DMS153 (cell line): ENCODE measurements around the gene C12orf57.
"Not testable (repeated sequence)": the region's sequence is repeated elsewhere in the genome, so short reads cannot be mapped to it uniquely, and the experiment has no call there.

ENCODE experiments used
- DNase-seq: peaks from one replicate; lab custom pipeline; 2025; lab: John Stamatoyannopoulos, UW

C12orf57 gene, protein sequence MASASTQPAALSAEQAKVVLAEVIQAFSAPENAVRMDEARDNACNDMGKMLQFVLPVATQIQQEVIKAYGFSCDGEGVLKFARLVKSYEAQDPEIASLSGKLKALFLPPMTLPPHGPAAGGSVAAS

DNA sequence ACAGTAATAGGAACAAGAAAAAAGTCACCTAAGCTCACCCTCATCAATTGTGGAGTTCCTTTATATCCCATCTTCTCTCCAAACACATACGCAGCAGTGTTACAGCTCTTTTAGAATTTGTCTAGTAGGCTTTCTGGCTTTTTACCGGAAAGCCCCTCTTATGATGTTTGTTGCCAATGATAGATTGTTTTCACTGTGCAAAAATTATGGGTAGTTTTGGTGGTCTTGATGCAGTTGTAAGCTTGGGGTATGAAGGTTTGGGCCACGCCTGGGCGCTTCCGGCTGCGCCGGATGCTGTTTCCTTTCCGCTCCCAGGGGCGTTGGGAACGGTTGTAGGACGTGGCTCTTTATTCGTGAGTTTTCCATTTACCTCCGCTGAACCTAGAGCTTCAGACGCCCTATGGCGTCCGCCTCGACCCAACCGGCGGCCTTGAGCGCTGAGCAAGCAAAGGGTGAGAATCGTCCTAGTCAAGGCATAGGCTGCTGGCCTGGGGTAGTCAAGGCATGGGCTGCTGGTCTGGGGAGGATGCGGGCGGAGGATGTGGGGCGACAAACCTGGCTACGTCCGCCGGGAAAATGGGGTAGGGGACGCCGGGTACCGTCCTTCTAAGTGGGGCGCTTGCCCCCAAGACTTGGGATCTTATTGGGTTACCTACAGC lies at the start of gene C12orf57, which contains the start of gene RNU7-1:
Gene C12orf57, plus strand, starts transcription at position 301 of the 659 bp plus-strand sequence. Its CDS starts 100 bp downstream, at position 401.
Gene RNU7-1, plus strand, starts transcription at position 95 of the 659 bp plus-strand sequence.
- peak; percentile 94 for DNase-seq

DNA sequence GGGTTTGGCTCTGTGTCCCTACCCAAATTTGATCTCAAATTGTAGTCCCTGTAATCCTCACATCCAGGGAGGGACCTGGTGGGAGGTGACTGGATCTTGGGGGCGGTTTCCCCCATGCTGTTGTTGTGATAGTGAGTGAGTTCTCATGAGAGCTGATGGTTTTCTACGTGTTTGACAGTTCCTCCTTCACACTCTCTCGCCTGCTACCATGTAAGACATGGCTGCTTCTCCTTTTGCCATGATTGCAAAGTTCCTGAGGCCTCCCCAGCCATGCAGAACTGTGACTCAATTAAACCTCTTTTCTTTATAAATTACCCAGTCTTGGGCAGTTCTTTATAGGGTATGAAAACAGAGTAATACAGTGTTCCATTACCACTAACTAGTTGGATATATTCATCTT lies 49.5 kb upstream of the C12orf57 start:
- DNase-seq: no peak

DNA sequence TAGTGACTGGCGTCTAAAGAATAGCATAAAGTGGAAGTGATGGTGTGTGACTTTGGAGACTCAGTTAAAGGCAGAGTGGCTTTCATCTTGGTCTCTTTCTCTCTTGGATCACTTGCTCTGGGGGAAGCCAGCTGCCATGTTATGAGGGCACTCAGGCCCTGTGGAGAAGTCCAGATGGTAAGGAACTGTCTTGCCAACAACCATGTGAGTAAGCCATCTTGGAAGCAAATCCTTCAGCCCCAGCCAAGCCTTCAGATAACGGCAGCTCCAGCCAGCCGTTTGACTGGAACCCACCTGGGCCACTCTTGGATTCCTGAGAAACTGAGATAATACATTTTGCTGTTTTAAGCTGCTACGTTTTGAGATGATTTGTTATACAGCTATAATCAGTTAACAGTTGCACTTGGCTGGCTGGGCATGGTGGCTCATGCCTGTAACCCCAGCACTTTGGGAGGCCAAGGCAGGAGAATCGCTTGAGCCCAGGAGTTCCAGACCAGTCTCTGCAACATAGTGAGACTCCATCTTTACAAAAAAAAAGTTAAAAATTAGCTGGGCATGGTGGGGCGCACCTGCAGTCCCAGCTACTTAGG lies 46.9 kb upstream of the C12orf57 start:
- DNase-seq: no peak

DNA sequence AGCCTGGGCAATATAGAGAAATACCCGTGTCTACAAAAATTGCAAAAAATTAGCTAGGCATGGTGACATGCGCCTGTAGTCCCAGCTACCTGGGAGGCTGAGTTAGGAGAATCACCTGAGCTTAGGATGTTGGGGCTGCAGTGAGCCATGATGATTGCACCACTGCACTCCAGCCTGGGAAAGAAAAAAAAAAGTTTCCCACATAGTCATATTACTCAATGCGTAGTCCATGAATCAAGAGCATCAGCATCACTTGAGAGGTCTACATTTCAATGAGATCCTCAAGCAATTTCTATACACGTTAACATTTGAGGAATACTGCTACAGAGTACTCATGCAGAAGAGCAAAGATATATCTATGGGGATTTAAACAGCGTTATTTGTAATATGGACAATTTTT lies 44.4 kb upstream of the C12orf57 start:
- no peak for DNase-seq

DNA sequence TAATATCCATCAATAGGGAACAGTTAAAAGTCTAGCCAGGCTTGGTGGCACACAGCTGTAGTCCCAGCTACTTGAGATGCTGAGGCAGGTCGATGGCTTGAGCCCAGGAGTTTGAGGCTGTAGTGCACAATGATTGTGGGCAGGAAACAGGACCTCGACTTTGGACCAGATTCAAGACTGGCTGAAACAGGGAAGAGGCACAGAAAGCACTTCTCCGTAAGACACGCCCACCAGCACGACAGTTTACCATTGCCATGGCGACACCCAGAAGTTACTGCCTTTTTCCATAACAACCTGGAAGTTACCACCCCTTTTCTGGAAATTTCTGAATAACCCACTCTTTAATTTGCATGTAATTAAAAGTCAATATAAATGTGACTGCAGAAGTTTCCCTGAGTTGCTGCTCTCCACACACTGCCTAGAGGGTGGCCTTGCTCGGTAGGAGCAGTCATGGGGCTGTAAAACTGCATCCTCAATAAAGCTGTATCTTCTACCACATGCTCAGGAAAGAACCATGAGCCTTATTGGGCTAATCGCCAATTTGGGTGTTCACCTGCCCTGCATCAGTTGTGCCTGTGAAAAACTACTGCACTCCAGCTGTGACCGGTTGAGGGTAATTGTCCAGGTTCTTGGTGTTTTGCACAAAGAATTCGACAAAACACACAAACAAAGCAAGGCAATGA lies 43.8 kb upstream of the C12orf57 start:
- peak; percentile 75 for DNase-seq

DNA sequence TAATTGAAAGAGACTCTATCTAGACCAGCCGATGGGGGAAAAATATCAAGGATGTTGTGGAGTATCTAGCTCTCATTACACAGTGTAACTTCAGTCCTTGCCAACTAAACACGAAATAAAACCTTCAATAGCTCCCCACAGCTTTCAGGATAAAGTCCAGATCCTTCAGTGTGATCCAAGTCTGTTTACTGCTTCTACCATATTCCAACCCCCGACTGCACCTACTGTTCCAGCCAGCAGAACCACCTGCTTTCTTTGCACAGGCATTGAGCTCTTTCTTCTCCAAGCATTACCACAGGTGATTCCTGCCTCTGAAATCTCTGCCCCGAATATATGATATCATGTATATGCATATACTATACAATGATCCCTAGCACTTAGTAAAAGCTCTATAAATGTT lies 41.4 kb upstream of the C12orf57 start:
- DNase-seq: no peak

DNA sequence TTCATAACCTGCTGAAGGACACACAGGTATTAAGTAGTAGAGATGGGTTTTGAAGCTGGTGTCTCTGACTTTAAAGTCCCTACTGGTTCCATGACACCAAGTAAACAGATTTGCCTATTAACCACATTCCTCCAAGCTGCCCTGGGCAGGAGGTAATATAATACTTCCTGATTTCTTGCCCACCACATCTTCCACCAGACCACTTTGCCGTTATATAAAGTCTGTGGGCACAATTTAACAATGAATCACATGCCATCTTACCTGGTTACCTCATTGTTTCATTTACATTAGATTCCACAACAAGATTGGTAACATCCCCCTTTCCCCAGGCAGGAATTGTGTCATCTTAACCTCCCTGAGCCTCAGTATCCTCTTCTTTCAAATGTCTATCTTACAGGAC lies 40.1 kb upstream of the C12orf57 start:
- DNase-seq: no peak

DNA sequence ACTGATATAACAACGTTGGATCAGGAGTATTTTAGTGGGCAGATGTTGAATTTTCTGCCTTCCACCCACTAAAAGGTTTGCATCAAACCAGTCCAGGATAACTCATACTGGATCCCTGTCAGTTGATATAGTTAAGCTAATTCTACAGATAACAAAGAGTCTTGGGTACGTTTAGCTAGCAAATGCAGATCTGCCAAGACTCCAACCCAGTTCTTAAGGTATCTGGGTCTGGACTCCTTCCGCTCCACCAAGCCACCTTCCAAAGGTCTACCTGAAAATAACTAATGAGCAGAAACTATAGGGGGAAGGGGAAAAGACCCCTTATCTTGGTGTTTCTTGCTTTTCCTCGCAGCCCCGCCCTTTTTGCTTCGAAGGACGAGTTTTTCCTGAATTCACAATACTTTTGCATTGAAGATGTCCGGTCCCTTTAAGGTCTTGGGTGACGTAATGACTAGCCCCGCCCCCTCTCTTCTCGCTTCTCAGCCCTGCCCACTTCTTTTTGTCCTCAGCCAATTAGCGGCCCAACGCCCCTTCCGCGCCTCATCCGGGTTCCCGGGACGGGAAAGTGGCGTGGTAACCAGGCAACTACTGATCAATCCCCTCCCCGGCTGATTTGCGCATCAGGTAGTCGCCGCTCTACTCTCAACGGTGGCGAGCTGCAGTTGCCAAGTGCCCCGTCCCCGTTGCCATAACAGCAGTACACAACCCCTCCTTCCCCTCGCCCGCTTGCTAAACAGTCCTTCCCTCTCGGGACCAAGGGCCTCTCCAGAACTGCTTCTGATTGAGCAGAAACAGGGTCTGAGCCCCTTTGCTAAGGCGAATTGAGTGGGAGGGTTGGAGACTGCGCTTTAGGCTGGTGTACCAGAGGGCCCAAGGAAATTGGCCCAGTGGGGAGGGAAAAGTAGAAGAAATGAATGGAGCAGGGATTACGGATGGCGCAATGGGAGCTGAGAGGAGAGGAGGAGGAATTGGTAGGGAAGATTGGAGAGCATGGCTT lies 39.2 kb upstream of the C12orf57 start, which contains the start of gene LRRC23:
Gene LRRC23, plus strand, starts transcription at position 543 of the 997 bp plus-strand sequence. CDS start 812 bp downstream, outside the sequence.
- peak; percentile 97 for DNase-seq

DNA sequence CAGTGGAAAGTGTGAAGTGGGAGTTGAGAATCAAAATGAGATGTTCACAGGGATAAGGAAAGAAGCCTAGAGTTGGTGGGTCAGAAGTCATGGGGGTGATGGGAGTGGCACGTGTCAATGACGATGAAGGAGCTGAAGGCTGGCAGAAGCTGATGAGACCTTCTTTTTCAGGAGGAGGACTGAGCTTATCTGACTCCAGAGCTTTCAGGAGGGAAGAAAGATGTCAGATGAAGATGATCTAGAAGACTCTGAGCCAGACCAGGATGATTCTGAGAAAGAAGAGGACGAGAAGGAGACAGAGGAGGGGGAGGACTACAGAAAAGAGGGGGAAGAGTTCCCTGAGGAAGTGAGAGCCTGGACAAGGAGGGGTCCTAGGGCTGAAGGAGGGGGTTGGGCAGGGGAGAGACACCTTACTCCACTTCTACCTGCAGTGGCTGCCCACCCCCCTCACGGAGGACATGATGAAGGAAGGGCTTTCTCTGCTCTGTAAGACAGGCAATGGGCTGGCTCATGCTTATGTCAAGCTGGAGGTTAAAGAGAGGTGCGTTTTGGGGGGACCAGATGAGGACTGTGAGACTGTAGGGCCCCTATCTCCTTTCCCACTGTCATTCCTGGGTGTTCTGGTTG lies 38.3 kb upstream of the C12orf57 start:
- no peak for DNase-seq

DNA sequence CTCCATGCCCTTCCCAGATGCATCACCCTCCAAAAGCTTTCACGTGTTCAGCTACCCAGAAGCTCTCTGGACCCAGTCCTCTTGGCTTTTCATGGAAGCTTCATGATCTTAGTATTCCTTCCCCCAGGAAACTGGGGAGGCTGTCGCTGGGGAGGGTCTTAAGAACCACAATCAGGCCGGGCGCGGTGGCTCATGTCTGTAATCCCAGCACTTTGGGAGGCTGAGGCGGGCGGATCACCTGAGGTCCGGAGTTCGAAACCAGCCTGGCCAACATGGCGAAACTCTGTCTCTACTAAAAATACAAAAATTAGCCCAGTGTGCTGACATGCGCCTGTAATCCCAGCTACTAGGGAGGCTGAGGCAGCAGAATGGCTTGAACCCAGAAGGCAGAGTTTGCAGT lies 35.7 kb upstream of the C12orf57 start:
- not testable (repeated sequence) for DNase-seq

DNA sequence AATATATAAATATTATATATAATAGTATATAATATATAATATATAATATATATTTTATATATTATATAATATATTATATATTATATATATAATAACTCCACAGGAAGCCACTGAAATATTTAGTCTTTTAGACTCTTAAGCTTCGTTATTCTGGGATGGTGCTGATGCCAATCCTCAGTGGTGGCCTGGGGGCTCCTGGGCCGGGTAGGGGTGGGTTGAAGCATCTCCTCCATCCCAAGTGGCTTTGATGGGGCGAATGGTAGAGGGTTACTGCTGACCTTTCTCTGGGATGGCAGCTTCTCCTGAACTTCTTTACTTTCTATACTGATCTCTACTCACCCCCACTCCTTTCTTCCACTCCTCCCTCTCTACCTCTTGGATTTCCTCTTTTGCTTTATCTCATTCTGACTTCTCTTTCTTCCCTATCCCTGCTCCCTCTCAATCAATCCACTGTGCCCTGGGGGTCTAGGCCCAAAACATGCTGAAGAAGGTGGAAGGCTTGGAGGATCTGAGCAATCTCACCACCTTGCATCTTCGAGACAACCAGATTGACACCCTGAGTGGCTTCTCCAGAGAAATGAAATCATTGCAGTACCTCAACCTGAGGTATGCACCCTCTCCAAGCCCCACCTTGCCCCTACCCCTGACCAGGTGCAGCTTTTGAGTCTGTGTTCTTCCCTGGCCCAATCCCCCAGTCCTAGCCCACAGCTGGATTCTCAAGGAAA lies 34.2 kb upstream of the C12orf57 start:
- no peak for DNase-seq

DNA sequence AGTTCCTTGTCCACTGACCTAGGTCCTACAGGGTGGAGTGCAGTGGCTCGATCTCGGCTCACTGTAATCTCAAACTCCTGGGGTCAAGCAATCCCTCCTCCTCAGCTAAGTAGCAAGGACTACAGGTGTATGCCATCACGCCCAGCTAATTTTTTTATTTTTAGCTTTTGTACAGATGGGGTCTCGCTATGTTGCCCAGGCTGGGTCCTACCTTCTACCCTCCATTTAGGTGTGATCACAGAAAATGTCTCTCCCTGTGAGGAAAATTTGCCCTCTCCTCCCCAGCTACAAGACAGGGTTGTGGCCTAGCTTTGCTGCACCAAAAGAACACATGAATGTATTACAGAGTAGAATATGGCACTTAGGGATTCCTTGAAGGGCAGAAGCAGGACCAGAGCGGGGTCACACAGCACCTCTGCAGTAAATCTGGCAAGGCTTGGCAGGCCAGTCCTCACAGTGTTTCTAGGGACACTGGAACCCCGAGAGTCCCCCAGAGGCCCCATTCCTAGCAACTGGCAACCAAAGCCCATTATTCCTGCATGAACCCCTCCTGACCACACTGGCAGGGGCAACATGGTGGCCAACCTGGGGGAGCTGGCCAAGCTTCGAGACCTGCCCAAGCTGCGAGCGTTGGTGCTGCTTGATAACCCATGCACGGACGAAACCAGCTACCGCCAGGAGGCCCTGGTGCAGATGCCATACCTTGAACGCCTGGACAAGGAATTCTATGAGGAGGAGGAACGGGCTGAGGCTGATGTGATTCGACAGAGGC lies 31.5 kb upstream of the C12orf57 start:
- no peak for DNase-seq

DNA sequence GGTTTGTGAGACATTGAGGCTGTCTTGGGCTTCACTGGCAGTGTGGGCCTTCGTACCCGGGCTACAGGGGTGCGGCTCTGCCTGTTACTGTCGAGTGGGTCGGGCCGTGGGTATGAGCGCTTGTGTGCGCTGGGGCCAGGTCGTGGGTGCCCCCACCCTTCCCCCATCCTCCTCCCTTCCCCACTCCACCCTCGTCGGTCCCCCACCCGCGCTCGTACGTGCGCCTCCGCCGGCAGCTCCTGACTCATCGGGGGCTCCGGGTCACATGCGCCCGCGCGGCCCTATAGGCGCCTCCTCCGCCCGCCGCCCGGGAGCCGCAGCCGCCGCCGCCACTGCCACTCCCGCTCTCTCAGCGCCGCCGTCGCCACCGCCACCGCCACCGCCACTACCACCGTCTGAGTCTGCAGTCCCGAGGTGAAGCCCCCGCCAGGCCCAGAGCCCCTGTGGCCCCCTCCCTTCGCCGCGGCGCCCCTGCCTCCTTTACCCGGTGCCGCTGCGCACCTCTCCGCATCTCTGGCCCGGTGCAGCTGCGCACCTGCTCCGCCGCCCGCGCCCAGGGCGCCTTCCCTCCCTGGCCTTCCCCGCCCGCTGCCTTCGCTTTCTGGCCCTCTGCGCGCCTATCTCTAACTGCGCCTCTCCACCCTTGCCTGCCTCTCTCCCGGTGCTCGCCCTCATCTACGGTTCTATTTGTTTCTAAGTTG lies 29.4 kb upstream of the C12orf57 start, which contains the start of gene ENO2:
Gene ENO2, plus strand, starts transcription at position 335 of the 701 bp plus-strand sequence. CDS start 1,253 bp downstream, outside the sequence.
- no peak for DNase-seq

DNA sequence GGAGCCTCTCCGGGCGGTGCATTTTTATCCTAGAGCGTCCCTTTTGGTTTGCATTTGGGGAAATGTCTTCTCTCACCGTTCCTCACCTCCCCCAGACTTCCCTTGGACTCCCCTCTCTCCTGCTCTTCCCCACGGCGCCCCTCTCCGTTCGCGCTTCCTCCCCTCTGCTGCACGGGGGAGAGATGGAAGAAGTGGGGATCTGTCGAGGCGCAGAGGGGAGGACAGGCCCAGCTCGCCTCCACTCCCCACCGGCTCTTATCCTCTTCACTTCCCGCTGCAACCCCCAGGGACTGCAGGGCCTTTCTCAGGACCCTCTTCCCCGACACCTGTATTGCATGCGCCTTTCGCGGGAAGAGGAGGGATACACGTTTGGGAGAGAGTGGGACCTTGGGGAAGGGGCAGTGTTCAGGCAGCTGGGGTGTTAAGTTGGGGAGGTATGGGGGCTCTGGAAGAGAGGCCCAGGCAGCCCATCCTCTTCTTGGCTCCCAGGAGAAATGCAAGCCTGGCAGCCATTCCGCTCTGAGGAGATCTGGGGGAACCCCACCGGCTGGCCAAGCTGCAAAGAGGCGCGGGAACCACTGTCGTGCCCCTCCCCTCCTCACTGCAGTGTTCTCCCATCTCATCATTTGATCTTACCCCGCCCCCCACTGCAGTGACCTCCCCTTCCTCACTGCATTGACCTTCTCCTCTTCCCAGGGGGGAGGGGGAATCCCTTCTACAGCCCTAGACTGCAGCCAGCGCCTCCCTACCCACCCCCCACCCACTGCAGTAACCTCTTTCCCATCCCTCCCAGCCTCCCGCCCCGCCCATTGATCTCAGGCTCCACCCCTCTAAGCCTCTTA lies 28.7 kb upstream of the C12orf57 start:
- DNase-seq: peak; percentile 35

DNA sequence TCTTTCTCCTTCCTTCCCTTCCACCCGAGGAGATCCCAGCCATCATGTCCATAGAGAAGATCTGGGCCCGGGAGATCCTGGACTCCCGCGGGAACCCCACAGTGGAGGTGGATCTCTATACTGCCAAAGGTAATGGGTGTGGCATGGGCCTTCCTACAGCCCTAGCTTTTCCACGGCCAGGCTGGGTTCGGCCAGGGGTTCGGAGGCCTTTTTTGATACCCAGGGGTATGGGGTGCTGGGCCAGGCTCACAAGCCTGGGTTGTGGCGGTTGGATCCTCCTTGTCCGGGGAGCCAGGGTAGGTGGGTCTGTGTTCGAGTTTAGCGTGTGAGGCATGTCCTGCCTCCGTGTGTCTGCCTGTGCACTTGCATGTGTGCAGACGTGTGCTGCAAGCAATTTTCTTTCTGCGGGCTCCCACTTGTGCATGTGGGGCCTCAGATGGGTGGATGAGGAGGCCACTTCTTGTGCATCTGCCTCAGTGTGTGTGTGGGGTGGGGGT lies 28.0 kb upstream of the C12orf57 start:
- no peak for DNase-seq

DNA sequence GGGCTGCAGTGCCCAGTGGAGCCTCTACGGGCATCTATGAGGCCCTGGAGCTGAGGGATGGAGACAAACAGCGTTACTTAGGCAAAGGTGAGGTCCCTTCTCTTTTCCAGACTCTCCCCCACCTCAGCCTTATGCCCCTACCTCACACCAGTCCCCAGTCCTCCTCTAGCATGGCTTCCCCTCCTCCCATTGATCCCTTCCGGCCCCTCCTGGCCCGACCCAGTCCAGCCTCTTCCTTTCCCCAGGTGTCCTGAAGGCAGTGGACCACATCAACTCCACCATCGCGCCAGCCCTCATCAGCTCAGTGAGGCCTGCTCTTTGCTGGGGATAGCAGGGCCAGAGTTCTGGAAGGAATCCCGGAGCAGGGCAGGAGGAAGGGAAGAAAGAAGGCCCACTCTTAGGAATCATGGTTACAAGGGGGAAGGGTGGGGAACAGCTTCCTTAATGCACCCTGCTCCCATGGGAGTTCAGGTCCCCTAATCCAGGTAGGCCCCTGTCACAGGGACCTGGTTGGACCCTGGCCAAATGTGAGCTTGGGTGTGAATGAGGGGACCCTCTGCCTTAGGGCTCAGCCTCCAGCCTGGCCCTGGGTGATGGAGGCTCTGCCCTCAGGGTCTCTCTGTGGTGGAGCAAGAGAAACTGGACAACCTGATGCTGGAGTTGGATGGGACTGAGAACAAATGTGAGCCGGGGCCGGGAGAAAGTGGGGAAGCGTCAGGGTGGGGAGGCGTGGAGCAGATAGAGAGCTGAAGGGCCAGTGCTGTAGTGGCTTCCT lies 27.2 kb upstream of the C12orf57 start:
- DNase-seq: no peak
